Hematopoietic multipotent progenitor cell treated with erythropoietin and hydrocortisone succinate and interleukin-3 and kit ligand, for 15 days (in vitro differentiated cells): ENCODE results near the gene GAPT.
A peak's percentile ranks its signal among the peaks of the same experiment; 100 is the strongest.

Source experiments
- DNase-seq: peaks from one replicate; pipeline ENCODE4 v3.0.0-alpha.2; 2015; ENCODE audit warnings: low spot score

Gene GAPT

GRCh38 chr5:58491216-58491892 is at the start of gene GAPT:
GAPT (plus strand) TSS chr5:58491435; CDS start chr5:58494537, 3,102 bp downstream.
- DNase-seq: no peak

- no peak for DNase-seq
These were observed 46.4 kb upstream of the GAPT start for GRCh38 chr5:58444805-58445204.

GRCh38 chr5:58446024-58446423 is 45.2 kb upstream of the GAPT start:
- DNase-seq: no peak

- DNase-seq: no peak
These were observed 44.0 kb upstream of the GAPT start for GRCh38 chr5:58447226-58447625.

- no peak for DNase-seq
These were observed 41.2 kb upstream of the GAPT start for GRCh38 chr5:58450018-58450417.

GRCh38 chr5:58450811-58451629 is 40.2 kb upstream of the GAPT start:
- no peak for DNase-seq

GRCh38 chr5:58451732-58452565 is 39.3 kb upstream of the GAPT start:
- no peak for DNase-seq

GRCh38 chr5:58452566-58453258 is 38.5 kb upstream of the GAPT start:
- DNase-seq: no peak

- DNase-seq: no peak
These were observed 37.9 kb upstream of the GAPT start for GRCh38 chr5:58453306-58453705.

GRCh38 chr5:58454025-58454424 is 37.2 kb upstream of the GAPT start:
- DNase-seq: no peak

GRCh38 chr5:58455066-58455465 is 36.2 kb upstream of the GAPT start:
- no peak for DNase-seq

GRCh38 chr5:58455480-58455879 is 35.8 kb upstream of the GAPT start:
- DNase-seq: no peak

- no peak for DNase-seq
These were observed 35.2 kb upstream of the GAPT start for GRCh38 chr5:58456026-58456425.

- DNase-seq: no peak
These were observed 34.7 kb upstream of the GAPT start for GRCh38 chr5:58456486-58456885.

GRCh38 chr5:58457050-58457449 is 34.2 kb upstream of the GAPT start:
- DNase-seq: no peak

- no peak for DNase-seq
These were observed 33.0 kb upstream of the GAPT start for GRCh38 chr5:58458141-58458742.

- DNase-seq: no peak
These were observed 32.5 kb upstream of the GAPT start for GRCh38 chr5:58458743-58459145.

GRCh38 chr5:58459146-58460001 is 31.9 kb upstream of the GAPT start:
- DNase-seq: no peak

- DNase-seq: peak; percentile 83
These were observed 31.1 kb upstream of the GAPT start, which contains the start of gene PLK2 for GRCh38 chr5:58460002-58460731. PLK2 (minus strand) TSS chr5:58460086; CDS start chr5:58459959, 127 bp downstream.
